GM21381 (cell line): ENCODE data around the gene EYS.
"Not testable (repeated sequence)": the region's sequence is repeated elsewhere in the genome, so short reads cannot be mapped to it uniquely, and the experiment has no call there.

Experiments
- ATAC-seq: cut with Tn5 transposase; IDR thresholded peaks from one replicate; pipeline ENCODE4 v1.9.1; 2021; ENCODE audit warnings: mild to moderate bottlenecking, moderate library complexity; ENCODE audit not compliant: unreplicated experiment

The EYS gene

GRCh38 chr6:65469650-65470049 is 237.4 kb downstream of the EYS start:
- ATAC-seq = no peak

- no peak for ATAC-seq
These were observed 238.7 kb downstream of the EYS start for GRCh38 chr6:65468307-65468706.

DNA sequence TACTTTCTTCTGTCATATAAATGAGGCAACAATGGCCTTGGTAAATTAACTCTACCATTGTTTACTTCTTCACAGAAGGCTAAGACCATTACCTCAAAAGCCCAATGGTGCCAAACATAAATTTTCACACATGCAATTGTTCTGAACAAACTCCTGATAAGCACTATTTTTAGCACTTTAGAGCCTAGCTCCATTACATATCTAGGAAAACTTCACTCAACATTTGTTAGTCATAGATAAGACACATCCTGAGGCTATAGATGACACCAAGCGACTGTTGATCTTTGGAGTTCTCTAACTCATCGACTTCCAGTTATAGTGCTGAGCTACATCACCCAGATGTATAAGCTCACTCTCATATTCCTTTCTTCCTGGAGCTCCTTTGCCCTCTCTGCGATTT is 245.9 kb downstream of the EYS start:
- no peak for ATAC-seq

DNA sequence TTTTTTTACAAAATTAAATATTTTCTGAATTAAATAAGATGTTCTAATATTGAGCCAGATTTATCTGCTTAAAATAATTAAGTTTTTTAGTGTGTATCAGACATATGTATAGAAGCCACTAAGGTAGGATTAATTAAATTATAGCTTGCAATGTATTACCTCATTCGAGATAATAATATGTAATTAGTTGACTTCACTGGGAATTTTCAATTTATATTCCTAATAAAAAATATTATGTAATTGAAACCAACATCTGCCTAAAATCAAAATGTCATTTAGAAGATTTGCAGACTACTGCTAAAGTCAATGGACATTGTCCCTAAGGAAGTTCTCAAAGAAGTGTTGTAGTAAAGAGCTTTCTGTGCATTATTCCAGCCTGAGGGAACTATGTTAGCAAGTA is 254.7 kb downstream of the EYS start:
- ATAC-seq = no peak

GRCh38 chr6:65450451-65450850 is 256.6 kb downstream of the EYS start:
- no peak for ATAC-seq

DNA sequence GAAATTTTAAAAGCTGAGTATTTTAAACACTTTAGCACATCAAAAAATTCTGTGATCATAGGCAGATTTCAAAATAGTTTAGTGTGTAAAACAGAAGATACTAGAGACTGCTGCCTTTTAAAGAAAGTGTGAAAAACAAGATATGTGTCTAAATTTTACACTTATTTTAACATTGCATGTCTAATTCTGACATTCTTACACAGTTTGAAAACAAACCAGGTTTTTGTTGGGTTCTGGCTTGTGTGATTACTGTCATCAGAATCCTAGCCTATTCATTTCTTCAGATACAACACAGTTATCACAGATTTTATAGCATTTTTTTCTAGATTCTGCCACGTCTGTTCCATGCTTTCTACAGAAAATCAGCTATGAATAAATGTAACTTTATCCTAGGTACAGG is 257.1 kb downstream of the EYS start:
- ATAC-seq = no peak

GRCh38 chr6:65448866-65449265 is 258.2 kb downstream of the EYS start:
- ATAC-seq = no peak

- no peak for ATAC-seq
These were observed 270.7 kb downstream of the EYS start for GRCh38 chr6:65436281-65436680.

GRCh38 chr6:65416621-65417020 is 290.4 kb downstream of the EYS start:
- no peak for ATAC-seq

- no peak for ATAC-seq
These were observed 296.7 kb downstream of the EYS start for GRCh38 chr6:65410309-65410708.

DNA sequence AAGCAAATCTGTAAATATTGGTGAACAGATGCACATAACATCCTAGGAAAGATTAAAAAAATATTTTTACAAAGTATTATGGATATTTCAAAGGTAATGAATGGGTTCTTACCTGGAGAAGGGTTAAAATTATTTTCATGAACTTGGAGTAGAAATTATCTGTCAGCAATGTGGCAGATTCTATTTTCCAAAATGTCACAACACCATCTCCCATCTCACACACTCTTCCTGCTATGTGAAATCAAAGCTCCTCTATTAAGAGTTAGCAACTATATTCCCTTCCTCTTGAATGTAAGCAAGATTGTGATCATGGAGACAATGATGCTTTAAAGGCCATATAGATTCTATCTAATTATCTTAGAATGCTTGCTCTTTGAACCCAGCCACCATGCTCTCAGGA is 304.5 kb downstream of the EYS start:
- ATAC-seq = no peak

DNA sequence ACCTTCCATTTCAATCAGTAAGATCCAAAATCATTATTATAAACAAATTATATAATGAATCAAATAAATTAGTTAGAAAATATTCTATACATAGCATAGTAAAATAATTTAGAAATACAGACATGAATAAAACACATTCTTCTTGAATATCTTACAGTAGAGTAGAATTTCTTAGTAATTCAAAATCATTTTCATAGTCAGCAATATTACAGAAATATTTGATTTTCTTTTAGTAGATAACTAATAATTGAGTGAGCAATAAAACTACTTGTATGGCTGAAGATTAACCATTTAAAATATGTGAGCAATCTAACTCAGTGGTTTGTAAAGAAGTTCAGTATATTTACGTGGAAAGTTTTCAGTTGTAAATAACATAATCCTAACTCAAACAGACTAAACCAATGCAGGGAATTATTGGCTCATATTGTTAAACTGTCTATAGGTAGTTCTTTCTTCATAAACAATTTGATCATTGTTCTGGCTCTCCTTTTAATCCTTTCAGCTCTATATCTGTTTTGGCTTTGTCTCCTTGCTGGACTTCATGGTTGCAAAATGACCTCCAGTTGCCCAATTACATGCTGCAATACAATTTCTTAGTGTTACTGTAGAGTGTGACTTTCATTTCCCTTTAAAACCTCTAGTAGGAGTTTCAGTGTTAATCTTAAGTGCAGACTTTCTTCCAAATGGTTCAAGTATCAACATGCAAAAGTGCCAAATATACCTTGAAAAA is 307.5 kb downstream of the EYS start:
- no peak for ATAC-seq

DNA sequence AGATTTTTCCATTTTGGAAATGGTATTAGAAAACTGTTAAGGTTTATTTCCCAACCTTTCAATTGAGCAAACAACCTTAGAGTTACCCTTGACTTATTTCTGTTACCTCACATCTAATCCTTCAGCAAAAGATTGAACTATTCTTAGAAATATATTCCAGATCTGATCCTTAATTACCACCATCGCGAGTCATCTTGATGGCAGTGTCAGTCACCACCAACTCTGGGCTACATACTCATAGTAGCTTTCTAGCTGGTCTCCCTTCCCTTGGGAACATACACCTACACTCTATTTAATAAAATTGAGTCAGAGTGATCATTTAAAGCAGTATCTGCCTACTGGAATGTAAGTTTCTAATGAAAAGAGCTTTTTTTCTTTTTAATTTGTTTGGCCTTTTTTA is 308.2 kb downstream of the EYS start:
- no peak for ATAC-seq

GRCh38 chr6:65350530-65350929 is 356.5 kb downstream of the EYS start:
- ATAC-seq = no peak

GRCh38 chr6:65302655-65303054 is 404.4 kb downstream of the EYS start:
- ATAC-seq = not testable (repeated sequence)

DNA sequence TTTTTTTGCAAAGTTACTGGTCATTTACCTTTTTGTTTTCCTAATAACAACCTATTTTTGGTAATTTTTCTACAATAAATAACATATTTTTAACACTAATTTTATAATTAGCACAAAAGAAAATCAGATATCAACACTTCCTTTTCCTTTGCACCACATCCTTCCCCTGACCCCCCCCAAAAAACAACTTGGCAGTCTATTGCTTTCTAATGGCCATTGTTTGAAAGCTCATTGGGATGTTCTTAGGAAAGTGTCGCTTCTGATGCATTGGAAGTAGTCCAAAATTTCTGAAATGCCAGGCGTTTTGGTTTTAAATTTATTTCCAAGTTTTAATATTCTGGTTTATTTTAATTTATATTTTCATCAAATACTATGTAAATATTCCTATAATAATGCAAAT is 407.8 kb downstream of the EYS start:
- no peak for ATAC-seq

DNA sequence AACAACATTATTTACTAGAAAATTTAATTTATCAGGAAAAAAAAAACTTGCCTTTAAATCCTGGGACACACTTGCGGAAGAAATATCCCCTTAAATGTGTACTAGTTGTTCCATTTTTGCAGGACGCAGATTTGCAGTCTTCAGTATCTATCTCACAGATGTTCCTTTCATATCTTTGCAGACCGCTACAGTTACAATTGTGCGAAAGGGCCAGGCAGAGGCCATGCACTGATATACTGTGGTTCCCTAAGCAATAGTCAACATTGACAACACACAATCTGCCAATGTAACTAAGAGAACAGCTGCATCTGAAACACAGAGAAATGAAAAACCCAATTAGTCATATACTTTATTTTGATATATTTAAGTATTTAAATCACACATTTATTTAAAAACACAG is 411.2 kb downstream of the EYS start:
- no peak for ATAC-seq

- no peak for ATAC-seq
These were observed 417.5 kb downstream of the EYS start for GRCh38 chr6:65289491-65289890.

- ATAC-seq = no peak
These were observed 421.8 kb downstream of the EYS start for GRCh38 chr6:65285275-65285674.

DNA sequence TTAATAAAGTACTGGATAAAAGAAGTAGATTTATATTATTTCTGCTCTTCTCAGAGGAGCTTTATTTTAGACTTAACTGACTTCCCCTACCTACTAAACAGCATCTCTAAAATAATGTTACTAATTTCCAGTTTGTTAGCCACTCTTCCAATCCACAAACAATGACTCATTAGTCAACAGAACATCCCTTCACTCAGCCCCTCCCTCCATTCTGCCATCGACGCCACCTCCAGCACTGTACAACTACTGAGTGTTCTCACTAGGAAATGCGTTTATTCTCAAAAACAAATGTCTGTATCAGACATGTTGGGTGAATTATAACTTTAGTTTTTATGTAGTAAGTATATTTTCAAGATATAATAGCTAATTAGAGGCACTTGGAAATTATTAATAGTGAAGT is 427.0 kb downstream of the EYS start:
- no peak for ATAC-seq

DNA sequence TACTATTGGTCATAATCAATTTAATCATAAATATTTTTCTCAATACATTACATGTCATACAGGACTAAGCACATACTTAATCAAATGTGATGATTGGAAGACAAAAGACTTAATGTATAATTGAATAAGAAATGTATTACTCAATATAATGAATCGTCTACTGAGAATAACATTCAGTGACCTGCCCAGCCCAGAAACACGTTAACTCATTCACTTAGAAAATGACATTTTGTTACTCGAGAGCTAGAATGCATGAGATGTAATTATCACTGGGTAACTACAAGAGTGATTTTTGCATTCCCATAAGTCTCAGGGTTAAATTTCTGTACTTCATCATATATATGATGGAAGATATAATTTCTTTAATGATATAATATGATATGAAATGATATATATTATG is 444.8 kb downstream of the EYS start:
- no peak for ATAC-seq

- no peak for ATAC-seq
These were observed 447.0 kb downstream of the EYS start for GRCh38 chr6:65259982-65260381.

DNA sequence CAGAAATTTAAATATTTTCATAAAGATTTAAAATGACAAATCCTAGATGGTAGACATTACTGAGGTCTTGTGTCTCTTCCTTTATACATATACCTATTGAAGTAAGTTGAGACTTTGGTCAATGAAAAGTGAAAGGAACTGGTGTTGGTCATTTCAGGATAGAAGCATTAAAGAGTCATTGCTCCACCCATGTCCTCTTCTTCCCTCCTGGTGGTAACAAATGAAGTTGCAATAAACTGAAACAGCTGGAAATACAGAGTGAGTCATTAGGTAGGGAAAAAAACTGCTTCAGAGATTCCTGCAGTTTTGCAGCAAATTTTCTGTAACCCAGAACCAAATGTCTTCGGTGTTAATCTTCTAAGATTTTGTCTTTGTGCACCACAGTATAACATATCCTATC is 448.0 kb downstream of the EYS start:
- ATAC-seq = no peak
